Esophagus squamous epithelium (tissue), 4 donors: ENCODE measurements around the gene DPP9.

Source experiments
- CTCF ChIP-seq, 6 experiments: fragments of 450-650 bp in 4 of 6; fragments of 200-600 bp in 2 of 6; sonication (generic) in 2 of 6; IDR thresholded peaks; one replicate each; pipeline ENCODE4 v1.5.1; 2016 to 2019; ENCODE audit warnings: antibody characterized with exemption in 6 of 6, mild to moderate bottlenecking in 4 of 6, moderate library complexity in 4 of 6
- POLR2A ChIP-seq, 4 donors: fragments of 450-650 bp; IDR thresholded peaks; one replicate each; pipeline ENCODE4 v1.6.1; 2017; ENCODE audit warnings: antibody characterized with exemption in 4 of 4, mild to moderate bottlenecking in 4 of 4, moderate library complexity in 3 of 4

GRCh38 chr19:4662020-4662695, 61.5 kb downstream of the DPP9 start:
- TF ChIP-seq CTCF (IDR thresholded peaks at IDR 0.05) (no peak), POLR2A (IDR thresholded peaks at IDR 0.05) (no peak)
